ENCODE results near the gene KDM2A. TPM values are rescaled to one million over a fixed set of nuclear protein-coding genes. Genes with fewer than 3 reads are reported as not detected.

The KDM2A gene
- total RNA-seq, 1 experiment from 2014 or later = 65.3 TPM

DNA sequence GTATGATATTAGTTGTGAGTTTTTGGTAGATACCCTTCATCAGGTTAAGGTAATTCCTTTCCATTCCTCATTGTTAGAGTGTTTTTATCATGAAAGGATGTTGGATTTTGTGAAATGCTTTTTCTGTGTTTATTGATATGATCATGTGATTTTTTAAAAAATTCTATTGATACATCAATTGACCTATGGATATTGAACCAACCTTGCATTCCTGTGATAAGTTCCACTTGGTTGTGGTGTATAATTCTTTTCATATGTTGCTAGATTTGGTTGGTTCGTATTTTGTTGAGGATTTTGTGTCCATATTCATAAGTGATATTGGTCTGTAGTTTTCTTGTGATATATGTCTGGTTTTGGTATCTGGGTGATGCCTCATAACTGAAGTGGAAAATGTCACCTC lies 176.8 kb downstream of the KDM2A start:
- peaks cover 9% of the 10 kb centered on the region for H3K9me3 ChIP-seq (ENCODE audit: low read length)
- H3K36me3 ChIP-seq (ENCODE audit: low read depth, low read length) = peaks cover 52% of the 10 kb centered on the region
- H3K9ac ChIP-seq (ENCODE audit: low read length) = no peak overlapping the region
- ChIA-PET POLR2A (ENCODE audit: unreplicated experiment) (no interaction called here), CTCF (no interaction called here)
- ATAC-seq = no peak
- TF ChIP-seq EZH2 (IDR thresholded peaks at IDR 0.05; ENCODE audit: low read length, unreplicated experiment) = no peak
- TF ChIP-seq EZH2phosphoT487 (IDR thresholded peaks at IDR 0.05; ENCODE audit: borderline replicate concordance, low read length) = no peak
- TF ChIP-seq, protein P1, sequence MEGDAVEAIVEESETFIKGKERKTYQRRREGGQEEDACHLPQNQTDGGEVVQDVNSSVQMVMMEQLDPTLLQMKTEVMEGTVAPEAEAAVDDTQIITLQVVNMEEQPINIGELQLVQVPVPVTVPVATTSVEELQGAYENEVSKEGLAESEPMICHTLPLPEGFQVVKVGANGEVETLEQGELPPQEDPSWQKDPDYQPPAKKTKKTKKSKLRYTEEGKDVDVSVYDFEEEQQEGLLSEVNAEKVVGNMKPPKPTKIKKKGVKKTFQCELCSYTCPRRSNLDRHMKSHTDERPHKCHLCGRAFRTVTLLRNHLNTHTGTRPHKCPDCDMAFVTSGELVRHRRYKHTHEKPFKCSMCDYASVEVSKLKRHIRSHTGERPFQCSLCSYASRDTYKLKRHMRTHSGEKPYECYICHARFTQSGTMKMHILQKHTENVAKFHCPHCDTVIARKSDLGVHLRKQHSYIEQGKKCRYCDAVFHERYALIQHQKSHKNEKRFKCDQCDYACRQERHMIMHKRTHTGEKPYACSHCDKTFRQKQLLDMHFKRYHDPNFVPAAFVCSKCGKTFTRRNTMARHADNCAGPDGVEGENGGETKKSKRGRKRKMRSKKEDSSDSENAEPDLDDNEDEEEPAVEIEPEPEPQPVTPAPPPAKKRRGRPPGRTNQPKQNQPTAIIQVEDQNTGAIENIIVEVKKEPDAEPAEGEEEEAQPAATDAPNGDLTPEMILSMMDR (conservative IDR thresholded peaks at IDR 0.05; ENCODE audit: low read depth, low read length) = no peak
- no peaks in the 10 kb centered on the region for H3K9me2 ChIP-seq (replicated peaks; ENCODE audit: low read length)
- H3K4me2 ChIP-seq (ENCODE audit: low read length) = no peak overlapping the region
- intact Hi-C loops (cut with micrococcal nuclease) = no loop called here
- H3K4me3 ChIP-seq (ENCODE audit: low read length) = no peak overlapping the region
- H3K4me1 ChIP-seq (ENCODE audit: insufficient read depth, low read length) = peaks cover 25% of the 10 kb centered on the region
- H3K79me2 ChIP-seq (ENCODE audit: low read length) = peaks cover 42% of the 10 kb centered on the region
- H2AFZ ChIP-seq (ENCODE audit: low read length) = no peak overlapping the region
- H3F3A ChIP-seq (ENCODE audit: low read length, unreplicated experiment) = no peaks in the 10 kb centered on the region
- no peaks in the 10 kb centered on the region for H3K27me3 ChIP-seq (ENCODE audit: low read length)
- no peak overlapping the region for H3K27ac ChIP-seq (ENCODE audit: low read length)
- BruUV-seq (replicated peaks) = no TSS peak
- peaks cover 4% of the 10 kb centered on the region; the same call in 1 of the 2 replicates for H4K20me1 ChIP-seq (ENCODE audit: low read length)
- DNase-seq = peak; percentile 22

DNA sequence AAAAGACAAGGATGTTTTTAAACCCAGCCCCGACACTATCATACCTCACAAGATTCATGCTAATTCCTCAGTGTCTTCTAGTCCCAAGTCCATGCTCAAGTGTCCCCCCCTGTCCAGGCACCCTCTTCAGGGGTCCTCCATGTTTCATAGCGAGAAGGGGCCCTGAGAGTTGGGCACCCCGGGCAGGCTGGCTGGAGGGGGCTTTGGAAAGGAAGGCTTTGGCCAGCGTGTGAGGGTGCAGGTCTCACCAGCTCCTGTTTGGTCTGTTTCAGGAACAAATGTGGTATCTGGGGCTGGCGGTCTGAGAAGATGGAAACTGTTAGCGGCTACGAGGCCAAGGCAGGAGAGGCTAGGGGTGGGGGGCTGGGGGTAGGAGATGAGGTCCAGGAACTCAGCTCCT lies 179.7 kb downstream of the KDM2A start:
- H3K4me3 ChIP-seq (ENCODE audit: low read length) = no peak overlapping the region
- no peaks in the 10 kb centered on the region for H3K27me3 ChIP-seq (ENCODE audit: low read length)
- peaks cover 9% of the 10 kb centered on the region for H3K9me3 ChIP-seq (ENCODE audit: low read length)
- no peak for ATAC-seq
- no peaks in the 10 kb centered on the region for H3F3A ChIP-seq (ENCODE audit: low read length, unreplicated experiment)
- H3K9me2 ChIP-seq (replicated peaks; ENCODE audit: low read length) = no peaks in the 10 kb centered on the region
- intact Hi-C loops (cut with micrococcal nuclease) = no loop called here
- no TSS peak for BruUV-seq (replicated peaks)
- H3K79me2 ChIP-seq (ENCODE audit: low read length) = peaks cover 28% of the 10 kb centered on the region
- DNase-seq = no peak
- H4K20me1 ChIP-seq (ENCODE audit: low read length) = peaks cover 2% of the 10 kb centered on the region; the same call in 1 of the 2 replicates
- H3K4me2 ChIP-seq (ENCODE audit: low read length) = no peak overlapping the region
- H3K9ac ChIP-seq (ENCODE audit: low read length) = no peak overlapping the region
- peaks cover 13% of the 10 kb centered on the region for H3K4me1 ChIP-seq (ENCODE audit: insufficient read depth, low read length)
- no peak overlapping the region for H3K27ac ChIP-seq (ENCODE audit: low read length)
- ChIA-PET CTCF (interaction anchor here (0.6 kb wide), 1 partner anchor 53 kb away, joined by 3 read pairs; no protein-coding TSS in a partner anchor), POLR2A (ENCODE audit: unreplicated experiment) (no interaction called here)
- peaks cover 44% of the 10 kb centered on the region for H3K36me3 ChIP-seq (ENCODE audit: low read depth, low read length)
- TF ChIP-seq, protein P1 (conservative IDR thresholded peaks at IDR 0.05; ENCODE audit: low read depth, low read length) = no peak
- TF ChIP-seq EZH2 (IDR thresholded peaks at IDR 0.05; ENCODE audit: low read length, unreplicated experiment) = no peak
- no peak for TF ChIP-seq EZH2phosphoT487 (IDR thresholded peaks at IDR 0.05; ENCODE audit: borderline replicate concordance, low read length)
- H2AFZ ChIP-seq (ENCODE audit: low read length) = no peak overlapping the region

DNA sequence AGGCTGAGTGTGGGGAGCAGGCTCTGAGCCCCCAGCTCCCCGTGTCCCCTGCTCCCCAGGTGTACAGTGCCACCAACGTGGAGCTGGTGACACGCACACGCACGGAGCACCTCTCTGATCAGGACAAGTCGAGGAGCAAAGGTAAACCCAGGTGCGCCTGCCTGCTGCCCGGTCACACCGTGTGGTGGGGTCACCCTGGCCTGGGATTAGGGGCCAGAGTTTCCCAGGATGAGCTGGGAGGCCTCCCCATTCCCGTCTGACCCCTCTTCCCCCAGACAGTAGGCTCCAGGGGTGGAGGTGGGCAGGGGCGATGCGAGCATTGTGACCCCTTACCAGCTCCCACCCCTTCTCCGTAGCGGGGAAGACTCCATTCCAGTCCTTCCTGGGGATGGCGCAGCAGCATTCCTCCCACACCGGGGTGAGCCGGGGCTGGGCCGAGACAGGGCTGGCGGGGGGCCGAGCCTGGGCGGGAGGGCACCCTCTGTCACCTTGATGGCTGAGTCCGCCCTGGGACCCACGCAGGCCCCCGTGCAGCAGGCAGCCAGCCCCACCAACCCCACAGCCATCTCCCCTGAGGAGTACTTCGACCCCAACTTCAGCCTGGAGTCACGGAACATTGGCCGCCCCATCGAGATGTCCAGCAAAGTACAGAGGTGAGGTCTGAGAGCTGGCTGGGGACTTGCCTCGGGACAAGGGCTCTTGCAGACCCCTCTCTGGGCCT lies 180.6 kb downstream of the KDM2A start:
- Histone ChIP-seq H3K27me3 (ENCODE audit: low read length) (no peaks in the 10 kb centered on the region), H2AFZ (ENCODE audit: low read length) (no peak overlapping the region), H3K4me1 (ENCODE audit: insufficient read depth, low read length) (peaks cover 14% of the 10 kb centered on the region), H3K36me3 (ENCODE audit: low read depth, low read length) (peaks cover 36% of the 10 kb centered on the region), H4K20me1 (ENCODE audit: low read length) (no peaks in the 10 kb centered on the region), H3K9ac (ENCODE audit: low read length) (no peak overlapping the region), H3K9me2 (replicated peaks; ENCODE audit: low read length) (no peaks in the 10 kb centered on the region), H3K79me2 (ENCODE audit: low read length) (peaks cover 28% of the 10 kb centered on the region), H3K9me3 (ENCODE audit: low read length) (peaks cover 9% of the 10 kb centered on the region), H3K27ac (ENCODE audit: low read length) (no peak overlapping the region), H3F3A (ENCODE audit: low read length, unreplicated experiment) (no peaks in the 10 kb centered on the region), H3K4me3 (ENCODE audit: low read length) (no peak overlapping the region), H3K4me2 (ENCODE audit: low read length) (no peak overlapping the region)
- CTCF ChIA-PET = no interaction called here
- ATAC-seq (no peak), DNase-seq (no peak)
- TF ChIP-seq, protein P1 (conservative IDR thresholded peaks at IDR 0.05; ENCODE audit: low read depth, low read length) = no peak
- TF ChIP-seq EZH2 (IDR thresholded peaks at IDR 0.05; ENCODE audit: low read length, unreplicated experiment) = no peak
- TF ChIP-seq EZH2phosphoT487 (IDR thresholded peaks at IDR 0.05; ENCODE audit: borderline replicate concordance, low read length) = no peak
- POLR2A ChIA-PET (ENCODE audit: unreplicated experiment) = no interaction called here
- no TSS peak for BruUV-seq (replicated peaks)
- intact Hi-C loops (cut with micrococcal nuclease) = loop anchor here (5.0 kb wide), 1 partner anchor 32 kb away; the partner anchor contains the start of gene GRK2
